ENCODE results near the gene GXYLT1.

Gene GXYLT1

GRCh38 chr12:42166501-42166900, 21.8 kb upstream of the GXYLT1 start:
- ATAC-seq (ENCODE audit: low read depth) (no peak), DNase-seq (ENCODE audit: low spot score in 2 of 2) (no peak)
- H3K27ac Mint-ChIP-seq: peak overlapping the region; percentile 45
- H3K9me3 Mint-ChIP-seq: no peaks in the 10 kb centered on the region
- no peaks in the 10 kb centered on the region for H3K27me3 Mint-ChIP-seq
- peaks cover 16% of the 10 kb centered on the region for H3K4me1 Mint-ChIP-seq
- H3K36me3 Mint-ChIP-seq: peaks cover 13% of the 10 kb centered on the region
- H3K4me3 Mint-ChIP-seq: no peak overlapping the region

- DNase-seq (ENCODE audit: low spot score in 2 of 2) (no peak), ATAC-seq (ENCODE audit: low read depth) (no peak)
- H3K9me3 Mint-ChIP-seq: no peaks in the 10 kb centered on the region
- peaks cover 9% of the 10 kb centered on the region for H3K36me3 Mint-ChIP-seq
- no peak overlapping the region for H3K4me3 Mint-ChIP-seq
- no peaks in the 10 kb centered on the region for H3K27me3 Mint-ChIP-seq
- H3K27ac Mint-ChIP-seq: no peak overlapping the region
- H3K4me1 Mint-ChIP-seq: peaks cover 13% of the 10 kb centered on the region
Measured at GRCh38 chr12:42163913-42164312, 19.2 kb upstream of the GXYLT1 start.

- Mint-ChIP-seq H3K27me3 (no peaks in the 10 kb centered on the region), H3K36me3 (peaks cover 8% of the 10 kb centered on the region), H3K4me3 (no peak overlapping the region), H3K9me3 (no peaks in the 10 kb centered on the region), H3K27ac (peak overlapping the region; percentile 70), H3K4me1 (peaks cover 12% of the 10 kb centered on the region)
- no peak for DNase-seq (ENCODE audit: low spot score in 2 of 2)
- ATAC-seq (ENCODE audit: low read depth): no peak
Measured at GRCh38 chr12:42162965-42163364, 18.3 kb upstream of the GXYLT1 start.

- H3K9me3 Mint-ChIP-seq: no peaks in the 10 kb centered on the region
- DNase-seq (ENCODE audit: low spot score in 2 of 2): no peak
- ATAC-seq (ENCODE audit: low read depth): no peak
- H3K27me3 Mint-ChIP-seq: no peaks in the 10 kb centered on the region
- H3K4me3 Mint-ChIP-seq: no peak overlapping the region
- peak overlapping the region; percentile 70 for H3K27ac Mint-ChIP-seq
- H3K36me3 Mint-ChIP-seq: peaks cover 8% of the 10 kb centered on the region
- H3K4me1 Mint-ChIP-seq: peaks cover 12% of the 10 kb centered on the region
Measured at GRCh38 chr12:42162193-42162592, 17.5 kb upstream of the GXYLT1 start.

GRCh38 chr12:42161529-42161928, 16.9 kb upstream of the GXYLT1 start:
- ATAC-seq (ENCODE audit: low read depth) (no peak), DNase-seq (ENCODE audit: low spot score in 2 of 2) (no peak)
- no peaks in the 10 kb centered on the region for H3K27me3 Mint-ChIP-seq
- H3K4me1 Mint-ChIP-seq: peaks cover 12% of the 10 kb centered on the region
- no peaks in the 10 kb centered on the region for H3K9me3 Mint-ChIP-seq
- H3K36me3 Mint-ChIP-seq: peaks cover 8% of the 10 kb centered on the region
- H3K27ac Mint-ChIP-seq: peak overlapping the region; percentile 68
- no peak overlapping the region for H3K4me3 Mint-ChIP-seq

GRCh38 chr12:42156232-42156631, 11.6 kb upstream of the GXYLT1 start:
- Mint-ChIP-seq H3K36me3 (peaks cover 3% of the 10 kb centered on the region), H3K27me3 (no peaks in the 10 kb centered on the region), H3K9me3 (peaks cover 3% of the 10 kb centered on the region), H3K4me3 (no peak overlapping the region), H3K27ac (peak overlapping the region; percentile 9), H3K4me1 (no peaks in the 10 kb centered on the region)
- ATAC-seq (ENCODE audit: low read depth): no peak
- no peak for DNase-seq (ENCODE audit: low spot score in 2 of 2)

- Mint-ChIP-seq H3K36me3 (no peaks in the 10 kb centered on the region), H3K4me1 (peaks cover 27% of the 10 kb centered on the region), H3K9me3 (no peaks in the 10 kb centered on the region), H3K4me3 (peak overlapping the region; percentile 97), H3K27ac (peak overlapping the region; percentile 55), H3K27me3 (no peaks in the 10 kb centered on the region)
- ATAC-seq (ENCODE audit: low read depth): no peak
- DNase-seq (ENCODE audit: low spot score in 2 of 2): no peak
Measured at GRCh38 chr12:42145552-42146215, 1.0 kb upstream of the GXYLT1 start.

GRCh38 chr12:42145197-42145549, 499 bp upstream of the GXYLT1 start:
- no peaks in the 10 kb centered on the region for H3K9me3 Mint-ChIP-seq
- DNase-seq (ENCODE audit: low spot score in 2 of 2) (no peak), ATAC-seq (ENCODE audit: low read depth) (peak; percentile 3)
- peak overlapping the region; percentile 97 for H3K4me3 Mint-ChIP-seq
- H3K27ac Mint-ChIP-seq: peak overlapping the region; percentile 55
- H3K27me3 Mint-ChIP-seq: no peaks in the 10 kb centered on the region
- no peaks in the 10 kb centered on the region for H3K36me3 Mint-ChIP-seq
- peaks cover 31% of the 10 kb centered on the region for H3K4me1 Mint-ChIP-seq

GRCh38 chr12:42144158-42144407, 591 bp downstream of the GXYLT1 start:
- no peak for ATAC-seq (ENCODE audit: low read depth)

GRCh38 chr12:42143452-42144157, 1.1 kb downstream of the GXYLT1 start:
- H3K9me3 Mint-ChIP-seq: no peaks in the 10 kb centered on the region
- H3K4me3 Mint-ChIP-seq: peak overlapping the region; percentile 97
- ATAC-seq (ENCODE audit: low read depth) (peak; percentile 6), DNase-seq (ENCODE audit: low spot score in 2 of 2) (no peak)
- H3K4me1 Mint-ChIP-seq: peaks cover 34% of the 10 kb centered on the region
- no peaks in the 10 kb centered on the region for H3K36me3 Mint-ChIP-seq
- no peaks in the 10 kb centered on the region for H3K27me3 Mint-ChIP-seq
- H3K27ac Mint-ChIP-seq: peak overlapping the region; percentile 79

More at GRCh38 chr12:42144158-42144407, 591 bp downstream of the GXYLT1 start:
- H3K9me3 Mint-ChIP-seq: no peaks in the 10 kb centered on the region
- peak overlapping the region; percentile 79 for H3K27ac Mint-ChIP-seq
- peak overlapping the region; percentile 97 for H3K4me3 Mint-ChIP-seq
- no peaks in the 10 kb centered on the region for H3K36me3 Mint-ChIP-seq
- peaks cover 34% of the 10 kb centered on the region for H3K4me1 Mint-ChIP-seq
- H3K27me3 Mint-ChIP-seq: no peaks in the 10 kb centered on the region
- DNase-seq (ENCODE audit: low spot score in 2 of 2): peak in 1 of 2 donors; percentile 5

- DNase-seq (ENCODE audit: low spot score in 2 of 2) (no peak), ATAC-seq (ENCODE audit: low read depth) (no peak)
- H3K27me3 Mint-ChIP-seq: no peaks in the 10 kb centered on the region
- no peak overlapping the region for H3K27ac Mint-ChIP-seq
- no peak overlapping the region for H3K4me3 Mint-ChIP-seq
- H3K9me3 Mint-ChIP-seq: no peaks in the 10 kb centered on the region
- no peaks in the 10 kb centered on the region for H3K36me3 Mint-ChIP-seq
- peaks cover 34% of the 10 kb centered on the region for H3K4me1 Mint-ChIP-seq
Measured at GRCh38 chr12:42141981-42142606, 2.6 kb downstream of the GXYLT1 start.

GRCh38 chr12:42140901-42141300, 3.8 kb downstream of the GXYLT1 start:
- Mint-ChIP-seq H3K4me1 (peaks cover 35% of the 10 kb centered on the region), H3K27me3 (no peaks in the 10 kb centered on the region), H3K36me3 (no peaks in the 10 kb centered on the region), H3K4me3 (no peak overlapping the region), H3K27ac (peak overlapping the region; percentile 35), H3K9me3 (no peaks in the 10 kb centered on the region)
- ATAC-seq (ENCODE audit: low read depth): no peak
- DNase-seq (ENCODE audit: low spot score in 2 of 2): no peak

- ATAC-seq (ENCODE audit: low read depth) (no peak), DNase-seq (ENCODE audit: low spot score in 2 of 2) (no peak)
- H3K36me3 Mint-ChIP-seq: peaks cover 6% of the 10 kb centered on the region
- peaks cover 28% of the 10 kb centered on the region for H3K4me1 Mint-ChIP-seq
- H3K9me3 Mint-ChIP-seq: no peaks in the 10 kb centered on the region
- H3K27me3 Mint-ChIP-seq: no peaks in the 10 kb centered on the region
- H3K4me3 Mint-ChIP-seq: no peak overlapping the region
- no peak overlapping the region for H3K27ac Mint-ChIP-seq
Measured at GRCh38 chr12:42135259-42135814, 9.3 kb downstream of the GXYLT1 start.

GRCh38 chr12:42130672-42131402, 13.8 kb downstream of the GXYLT1 start:
- no peak overlapping the region for H3K4me3 Mint-ChIP-seq
- DNase-seq (ENCODE audit: low spot score in 2 of 2) (no peak), ATAC-seq (ENCODE audit: low read depth) (no peak)
- peaks cover 6% of the 10 kb centered on the region for H3K36me3 Mint-ChIP-seq
- no peaks in the 10 kb centered on the region for H3K9me3 Mint-ChIP-seq
- H3K27ac Mint-ChIP-seq: no peak overlapping the region
- H3K4me1 Mint-ChIP-seq: peaks cover 32% of the 10 kb centered on the region
- no peaks in the 10 kb centered on the region for H3K27me3 Mint-ChIP-seq
